Activated CD4-positive, alpha-beta T cell treated with anti-CD3 and anti-CD28 coated beads, Interleukin-10, Interleukin-2, amounts not matched to agents 100 ng/mL and 50 ng/mL, durations not matched to agents 16 hours and 8 hours (primary cell): ENCODE measurements around the gene POLR1E.
"Not testable (repeated sequence)": the region's sequence is repeated elsewhere in the genome, so short reads cannot be mapped to it uniquely, and the experiment has no call there.

Source experiments
- DNase-seq: peaks from one replicate; pipeline ENCODE4 v3.0.0-alpha.2; 2020

The POLR1E gene

GRCh38 chr9:37507566-37508134 lies 21.9 kb downstream of the POLR1E start:
- DNase-seq, result no peak

- DNase-seq, result no peak
Measured at GRCh38 chr9:37508135-37508833, 22.5 kb downstream of the POLR1E start.

- DNase-seq, result no peak
Measured at GRCh38 chr9:37508834-37509206, 23.1 kb downstream of the POLR1E start.

GRCh38 chr9:37509536-37509935 lies 23.8 kb downstream of the POLR1E start:
- DNase-seq, result no peak

- DNase-seq, result not testable (repeated sequence)
Measured at GRCh38 chr9:37510053-37510452, 24.3 kb downstream of the POLR1E start.

- DNase-seq, result peak; percentile 24
Measured at GRCh38 chr9:37511016-37512010, 25.6 kb downstream of the POLR1E start.

GRCh38 chr9:37512437-37512836 lies 26.7 kb downstream of the POLR1E start:
- no peak for DNase-seq

GRCh38 chr9:37514415-37514814 lies 28.7 kb downstream of the POLR1E start:
- not testable (repeated sequence) for DNase-seq

GRCh38 chr9:37514999-37515398 lies 29.3 kb downstream of the POLR1E start:
- no peak for DNase-seq

- DNase-seq, result no peak
Measured at GRCh38 chr9:37515620-37516258, 30.0 kb downstream of the POLR1E start.

GRCh38 chr9:37517923-37518322 lies 32.2 kb downstream of the POLR1E start:
- DNase-seq, result no peak

- DNase-seq, result no peak
Measured at GRCh38 chr9:37520641-37521040, 34.9 kb downstream of the POLR1E start.

- DNase-seq, result no peak
Measured at GRCh38 chr9:37521111-37521510, 35.4 kb downstream of the POLR1E start.

- no peak for DNase-seq
Measured at GRCh38 chr9:37522971-37523370, 37.2 kb downstream of the POLR1E start.

- no peak for DNase-seq
Measured at GRCh38 chr9:37523916-37524315, 38.2 kb downstream of the POLR1E start.

GRCh38 chr9:37528652-37529471 lies 43.1 kb downstream of the POLR1E start:
- peak; percentile 83 for DNase-seq

GRCh38 chr9:37531699-37532098 lies 46.0 kb downstream of the POLR1E start:
- peak; percentile 67 for DNase-seq

GRCh38 chr9:37534412-37534811 lies 48.7 kb downstream of the POLR1E start:
- DNase-seq, result no peak

GRCh38 chr9:37534901-37535300 lies 49.2 kb downstream of the POLR1E start:
- DNase-seq, result no peak

GRCh38 chr9:37538099-37538498 lies 52.4 kb downstream of the POLR1E start:
- no peak for DNase-seq

GRCh38 chr9:37539634-37540033 lies 53.9 kb downstream of the POLR1E start:
- DNase-seq, result no peak

GRCh38 chr9:37540634-37541033 lies 54.9 kb downstream of the POLR1E start:
- DNase-seq, result no peak
